ENCODE results near the gene GCSAM.

The GCSAM gene

GRCh38 chr3:112128843-112129727 is 4.0 kb downstream of the GCSAM start:
- DNase-seq = no peak

GRCh38 chr3:112127522-112128494 is 5.2 kb downstream of the GCSAM start:
- no peak for DNase-seq

- DNase-seq = no peak
These were observed 6.5 kb downstream of the GCSAM start for GRCh38 chr3:112126511-112126911.

- no peak for DNase-seq
These were observed 8.0 kb downstream of the GCSAM start for GRCh38 chr3:112124907-112125607.

- DNase-seq = no peak
These were observed 9.5 kb downstream of the GCSAM start for GRCh38 chr3:112123548-112123947.

- no peak for DNase-seq
These were observed 10.2 kb downstream of the GCSAM start for GRCh38 chr3:112122870-112123269.

- DNase-seq = no peak
These were observed 11.2 kb downstream of the GCSAM start for GRCh38 chr3:112121577-112122547.

GRCh38 chr3:112119962-112120836 is 12.8 kb downstream of the GCSAM start:
- DNase-seq = no peak

- no peak for DNase-seq
These were observed 15.0 kb downstream of the GCSAM start for GRCh38 chr3:112117841-112118571.

GRCh38 chr3:112117415-112117814 is 15.6 kb downstream of the GCSAM start:
- DNase-seq = no peak

GRCh38 chr3:112116748-112117186 is 16.3 kb downstream of the GCSAM start:
- DNase-seq = no peak

- no peak for DNase-seq
These were observed 17.2 kb downstream of the GCSAM start for GRCh38 chr3:112115806-112116383.

- no peak for DNase-seq
These were observed 17.8 kb downstream of the GCSAM start for GRCh38 chr3:112115161-112115739.

- no peak for DNase-seq
These were observed 18.4 kb downstream of the GCSAM start for GRCh38 chr3:112114576-112115160.

- peak; percentile 73 for DNase-seq
These were observed 21.2 kb downstream of the GCSAM start for GRCh38 chr3:112111785-112112402.

- peak; percentile 63 for DNase-seq
These were observed 23.7 kb downstream of the GCSAM start for GRCh38 chr3:112109322-112109721.

- DNase-seq = no peak
These were observed 28.3 kb downstream of the GCSAM start for GRCh38 chr3:112104774-112105173.

- no peak for DNase-seq
These were observed 31.1 kb downstream of the GCSAM start for GRCh38 chr3:112101916-112102315.

All from NCI-H2171 (cell line).